Gastrocnemius medialis (tissue), 4 donors: ENCODE data around the gene ADAMTS15.

Experiments used
- CTCF ChIP-seq, 5 experiments: fragments of 450-650 bp in 3 of 5; fragments of 200-600 bp in 2 of 5; sonication (generic) in 2 of 5; IDR thresholded peaks in 4 of 5; conservative IDR thresholded peaks in 1 of 5; 1 replicate in 4 of 5; 2 replicates in 1 of 5; pipeline ENCODE4 v1.5.1; 2016 to 2019; ENCODE audit warnings: antibody characterized with exemption in 5 of 5, mild to moderate bottlenecking in 3 of 5, moderate library complexity in 3 of 5
- POLR2A ChIP-seq, 2 donors: fragments of 450-650 bp; IDR thresholded peaks; one replicate each; pipeline ENCODE4 v1.6.1; 2017; ENCODE audit warnings: antibody characterized with exemption in 2 of 2, mild to moderate bottlenecking in 2 of 2, moderate library complexity in 2 of 2

GRCh38 chr11:130421199-130421585, 27.3 kb upstream of the ADAMTS15 start:
- TF ChIP-seq CTCF (IDR thresholded peaks at IDR 0.05 in 4 of 5, conservative IDR thresholded peaks at IDR 0.05 in 1 of 5) (no peak), POLR2A (IDR thresholded peaks at IDR 0.05) (no peak)
